Smooth muscle cell (in vitro differentiated cells): Measurements from ENCODE around the gene PGBD1. TPM values are rescaled to one million over a fixed set of nuclear protein-coding genes. Genes with fewer than 3 reads are reported as not detected.
A peak's percentile ranks its signal among the peaks of the same experiment; 100 is the strongest.

Source experiments
- DNase-seq: peaks from one replicate; lab custom pipeline; 2025; ENCODE audit not compliant: unreplicated experiment; lab: John Stamatoyannopoulos, UW
- H2AFZ ChIP-seq: fragments of 200-600 bp; sonication (generic); 2 replicates; pipeline ENCODE4 v1.6.0; 2016; ENCODE audit warnings: antibody characterized with exemption, low read depth, mild to moderate bottlenecking
- H3F3A ChIP-seq: fragments of 200-600 bp; sonication (generic); 2 replicates; pipeline ENCODE4 v1.6.0; 2017; ENCODE audit warnings: antibody characterized with exemption, low read depth
- H3K27ac ChIP-seq: fragments of 200-600 bp; sonication (generic); 2 replicates; pipeline ENCODE4 v1.5.1; 2016; ENCODE audit warnings: low read depth, mild to moderate bottlenecking
- H3K27me3 ChIP-seq: fragments of 200-600 bp; sonication (generic); 2 replicates; pipeline ENCODE4 v1.6.1; 2016; ENCODE audit warnings: low read depth, mild to moderate bottlenecking
- H3K36me3 ChIP-seq: fragments of 200-600 bp; sonication (generic); 2 replicates; pipeline ENCODE4 v1.5.1; 2016; ENCODE audit warnings: low read depth
- H3K4me1 ChIP-seq: fragments of 200-600 bp; sonication (generic); 2 replicates; pipeline ENCODE4 v1.5.1; 2016; ENCODE audit warnings: low read depth
- H3K4me2 ChIP-seq: fragments of 200-600 bp; sonication (generic); 2 replicates; pipeline ENCODE4 v1.6.0; 2016; ENCODE audit warnings: mild to moderate bottlenecking
- H3K4me3 ChIP-seq: fragments of 200-600 bp; sonication (generic); 2 replicates; pipeline ENCODE4 v1.5.1; 2016; ENCODE audit warnings: mild to moderate bottlenecking
- H3K79me2 ChIP-seq: fragments of 200-600 bp; sonication (generic); 2 replicates; pipeline ENCODE4 v1.6.0; 2016; ENCODE audit warnings: low read depth, mild to moderate bottlenecking
- H3K9ac ChIP-seq: fragments of 200-600 bp; sonication (generic); 2 replicates; pipeline ENCODE4 v1.6.0; 2016; ENCODE audit warnings: low read depth
- H3K9me3 ChIP-seq: fragments of 200-600 bp; sonication (generic); replicated peaks from 2 replicates; pipeline ENCODE4 v1.5.1; 2016; ENCODE audit warnings: low read depth
- H4K20me1 ChIP-seq: fragments of 200-600 bp; sonication (generic); 2 replicates; pipeline ENCODE4 v1.6.0; 2016; ENCODE audit warnings: low read depth
- CTCF ChIP-seq: fragments of 200-600 bp; sonication (generic); IDR thresholded peaks from 2 replicates; pipeline ENCODE4 v1.5.1; 2017; ENCODE audit warnings: borderline replicate concordance, mild to moderate bottlenecking, antibody characterized with exemption; ENCODE audit not compliant: insufficient read depth, poor library complexity, severe bottlenecking
- WGBS: methylation state at CpG from one replicate; pipeline ENCODE4 v1.1.7; 2016; ENCODE audit warnings: low lambda C conversion rate; 5-methylcytosine and 5-hydroxymethylcytosine counted together
- polyA plus RNA-seq: library from polyadenylated mRNA; unstranded; fragments of >200 nt; fragmentation: Nextera tagmentation; extraction: Ambion mirVana; gene quantifications from 2 replicates; pipeline ENCODE4 v1.2.1, GENCODE V29; 2016
- total RNA-seq: library from RNA; depleted of rRNA; stranded (reverse); fragments of >200 nt; gene quantifications from 2 replicates; pipeline ENCODE4 v1.2.3, GENCODE V29; 2014

Gene PGBD1
- total and polyA plus RNA-seq, 2 experiments from 2014 or later = 9.7 to 15.1 TPM

DNA sequence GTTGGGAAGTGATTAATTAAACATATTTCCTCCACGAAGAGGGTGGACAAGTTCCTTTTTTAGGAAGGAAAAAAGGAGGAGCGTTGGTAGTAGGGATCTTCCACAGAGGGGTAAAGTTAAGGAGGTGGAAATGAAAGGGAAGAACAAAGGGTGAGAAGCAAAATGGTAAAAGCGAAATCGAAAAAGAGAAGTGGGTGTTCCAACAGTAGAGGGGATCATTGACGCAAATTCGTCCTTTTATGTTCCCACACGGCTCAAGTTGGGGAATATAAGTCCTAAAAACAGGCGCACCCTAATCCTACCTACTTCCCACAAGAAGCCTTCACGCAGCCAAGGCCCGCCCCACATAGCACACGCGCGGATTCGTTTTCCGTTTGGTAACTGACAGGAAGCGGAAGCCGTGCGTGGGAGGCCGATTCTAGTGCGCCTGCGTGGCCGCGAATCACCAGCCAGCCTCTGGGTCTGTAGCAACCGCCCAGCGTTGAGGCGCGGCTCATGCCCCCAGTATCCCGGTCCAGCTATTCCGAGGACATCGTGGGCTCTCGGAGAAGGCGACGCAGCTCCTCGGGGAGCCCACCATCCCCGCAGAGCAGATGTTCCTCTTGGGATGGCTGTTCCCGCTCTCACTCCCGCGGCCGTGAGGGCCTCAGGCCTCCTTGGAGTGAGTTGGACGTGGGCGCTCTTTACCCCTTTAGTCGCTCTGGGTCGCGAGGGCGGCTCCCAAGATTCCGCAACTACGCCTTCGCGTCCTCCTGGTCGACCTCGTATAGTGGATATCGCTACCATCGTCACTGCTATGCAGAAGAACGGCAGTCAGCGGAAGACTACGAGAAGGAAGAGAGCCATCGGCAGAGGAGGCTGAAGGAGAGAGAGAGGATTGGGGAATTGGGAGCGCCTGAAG is 22.2 kb upstream of the PGBD1 start, which contains the start of gene NKAPL:
NKAPL (plus strand) TSS at position 421 of the 901 bp plus-strand sequence; CDS start at position 496, 75 bp downstream.
- H2AFZ ChIP-seq = no peak within 1 kb of the TSS
- H3K4me2 ChIP-seq = no peak within 1 kb of the TSS
- TF ChIP-seq CTCF = no peak
- no peaks in the 10 kb centered on the region for H3K36me3 ChIP-seq
- DNase-seq = no peak
- no peak within 1 kb of the TSS for H3K4me3 ChIP-seq
- H3K27ac ChIP-seq = no peak within 1 kb of the TSS
- no peaks in the 10 kb centered on the region for H3K4me1 ChIP-seq
- WGBS = 88% methylated on average over 58 of the region's 58 CpGs
- H3K9me3 ChIP-seq = no peaks in the 10 kb centered on the region
- no peaks in the 10 kb centered on the region for H4K20me1 ChIP-seq
- H3F3A ChIP-seq = no peaks in the 10 kb centered on the region
- H3K9ac ChIP-seq = no peak within 1 kb of the TSS
- no peaks in the 10 kb centered on the region for H3K27me3 ChIP-seq
- no peaks in the 10 kb centered on the region for H3K79me2 ChIP-seq

- Histone ChIP-seq H3K27ac (no peak overlapping the region), H3K4me3 (no peak overlapping the region), H3F3A (peaks cover 8% of the 10 kb centered on the region), H3K4me1 (peaks cover 20% of the 10 kb centered on the region), H2AFZ (peak overlapping the region; percentile 51), H3K79me2 (peaks cover 24% of the 10 kb centered on the region), H3K9ac (no peak overlapping the region), H3K4me2 (no peak overlapping the region), H3K36me3 (no peaks in the 10 kb centered on the region), H3K27me3 (no peaks in the 10 kb centered on the region), H4K20me1 (no peaks in the 10 kb centered on the region), H3K9me3 (no peaks in the 10 kb centered on the region)
- 61% methylated on average over 2 of the region's 2 CpGs for WGBS
- DNase-seq = no peak
- no peak for TF ChIP-seq CTCF
Measured at GRCh38 chr6:28263922-28264321, 17.4 kb upstream of the PGBD1 start.

DNA sequence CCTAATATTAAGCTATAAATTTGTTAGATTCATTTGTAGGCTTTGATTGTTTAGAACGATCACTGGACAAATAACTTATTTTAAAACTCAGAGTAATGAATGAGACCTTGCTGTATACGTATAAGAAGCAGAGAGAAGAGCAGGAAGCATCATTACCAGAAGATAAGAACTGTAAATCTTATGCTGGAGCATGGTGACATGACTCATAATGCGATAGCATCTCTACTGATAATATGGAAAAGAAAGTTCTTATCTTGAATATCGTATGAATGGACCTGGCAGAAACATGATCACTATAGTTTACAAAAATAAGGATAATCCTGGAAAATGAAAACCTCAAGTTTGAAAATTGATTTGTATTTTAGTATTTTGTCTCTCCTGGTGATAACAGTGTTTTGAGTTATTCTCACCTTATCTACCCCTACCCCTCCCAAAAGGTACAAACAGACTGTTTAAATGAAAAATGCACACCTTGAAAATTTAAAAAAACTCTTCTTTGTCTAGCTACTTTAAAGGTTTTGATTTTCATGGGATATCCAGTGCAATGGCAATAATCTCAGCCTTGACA is 16.5 kb upstream of the PGBD1 start:
- H3K79me2 ChIP-seq = peaks cover 25% of the 10 kb centered on the region
- 29% methylated on average over 4 of the region's 4 CpGs for WGBS

More for the DNA sequence above, 16.5 kb upstream of the PGBD1 start:
- Histone ChIP-seq H3F3A (peaks cover 9% of the 10 kb centered on the region), H3K27ac (no peak overlapping the region), H3K4me2 (no peak overlapping the region), H3K4me3 (no peak overlapping the region), H3K36me3 (no peaks in the 10 kb centered on the region), H3K27me3 (no peaks in the 10 kb centered on the region), H2AFZ (peak overlapping the region; percentile 24), H3K9me3 (no peaks in the 10 kb centered on the region), H4K20me1 (no peaks in the 10 kb centered on the region), H3K9ac (no peak overlapping the region), H3K4me1 (peaks cover 20% of the 10 kb centered on the region)
- TF ChIP-seq CTCF = no peak
- no peak for DNase-seq
